NCI-H82 treated with DMSO at 0.1 percent for 48 hours (cell line): Measurements from ENCODE around the gene STPG3.
"Not testable (repeated sequence)": the region's sequence is repeated elsewhere in the genome, so short reads cannot be mapped to it uniquely, and the experiment has no call there.

Experiments
- DNase-seq: peaks from one replicate; lab custom pipeline; 2025; ENCODE audit not compliant: unreplicated experiment; lab: John Stamatoyannopoulos, UW

STPG3 gene

GRCh38 chr9:137244486-137245449 lies 6.3 kb upstream of the STPG3 start:
- no peak for DNase-seq

DNA sequence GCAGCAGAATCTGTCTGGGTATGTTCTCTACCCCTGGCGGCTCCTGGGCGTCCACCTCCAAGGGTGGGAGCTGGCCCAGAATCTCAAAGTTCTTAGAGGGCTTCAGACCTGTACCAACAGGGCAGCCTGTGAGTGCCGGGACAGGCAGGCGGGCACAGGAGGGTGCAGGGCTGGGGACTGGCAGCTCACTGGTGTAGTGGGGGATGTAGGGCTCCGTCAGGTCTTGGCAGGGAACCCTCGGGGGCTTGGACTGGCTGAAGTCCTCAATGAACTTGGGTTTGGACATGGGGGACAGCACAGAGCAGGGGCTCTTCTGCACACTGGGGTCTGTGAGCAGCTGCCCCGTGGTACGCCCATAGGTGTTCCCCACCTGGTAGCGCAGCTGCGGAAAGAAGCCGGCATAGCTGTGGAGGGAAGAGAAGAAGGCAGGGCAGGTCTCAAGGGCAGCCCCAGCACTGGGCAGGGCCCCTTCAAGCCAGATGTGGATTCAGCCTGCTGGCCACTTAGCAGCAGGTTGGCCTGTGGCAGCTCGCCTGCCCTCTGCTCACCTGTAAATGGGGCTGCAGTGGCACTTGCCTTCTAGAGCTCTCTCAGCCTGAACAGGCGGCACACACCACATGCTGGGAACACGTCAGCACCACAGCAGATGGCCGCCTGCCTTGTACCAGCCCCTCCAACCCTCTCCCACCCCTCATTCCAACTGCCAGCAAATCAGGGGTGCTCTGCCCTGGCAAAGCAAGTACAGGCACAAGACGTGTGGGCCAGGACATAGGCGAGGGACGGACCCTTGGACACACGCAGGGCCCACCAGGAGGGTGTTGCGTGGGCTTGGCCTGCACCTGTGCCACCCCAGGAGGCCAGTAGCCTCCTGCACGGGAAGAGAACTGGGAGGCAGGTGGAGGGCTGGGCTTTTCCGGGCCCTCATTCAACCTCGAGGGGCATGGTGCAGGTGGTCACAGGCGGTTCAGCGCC lies 5.3 kb upstream of the STPG3 start:
- DNase-seq, result no peak

DNA sequence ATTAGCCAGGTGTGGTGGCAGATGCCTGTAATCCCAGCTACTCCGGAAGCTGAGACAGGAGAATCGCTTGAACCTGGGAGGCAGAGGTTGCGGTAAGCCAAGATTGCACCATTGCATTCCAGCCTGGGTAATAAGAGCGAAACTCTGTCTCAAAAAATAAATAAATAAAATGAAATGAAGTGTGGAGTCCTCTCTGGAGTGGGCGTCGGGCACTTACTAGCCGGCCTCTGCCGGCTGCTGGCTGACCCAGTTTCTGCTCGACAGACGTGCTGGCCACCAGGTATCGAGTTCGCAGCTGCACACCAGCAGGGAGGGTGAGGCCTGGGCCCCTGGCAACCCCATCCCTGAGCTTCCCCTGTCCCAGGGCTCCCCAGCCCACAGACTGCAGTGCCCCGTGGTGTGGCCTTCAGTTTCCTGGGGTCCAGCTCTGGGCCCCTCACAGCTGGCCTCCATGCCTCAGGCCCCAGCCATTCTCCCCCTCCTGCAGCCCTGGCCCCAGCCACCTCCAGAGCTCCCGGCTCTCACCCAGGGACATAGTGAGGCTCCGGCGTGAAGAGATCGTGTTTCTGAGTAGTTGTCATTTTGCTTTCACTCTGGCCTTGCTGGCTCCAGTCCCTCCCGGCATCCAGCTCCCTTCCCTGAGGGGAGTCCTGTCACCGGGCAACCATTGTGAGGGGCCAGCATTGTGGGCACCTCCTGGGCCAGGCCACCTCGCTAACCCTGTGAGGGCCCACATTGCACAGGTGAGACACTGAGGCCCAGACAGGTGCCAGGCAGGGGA lies 3.8 kb upstream of the STPG3 start:
- no peak for DNase-seq

DNA sequence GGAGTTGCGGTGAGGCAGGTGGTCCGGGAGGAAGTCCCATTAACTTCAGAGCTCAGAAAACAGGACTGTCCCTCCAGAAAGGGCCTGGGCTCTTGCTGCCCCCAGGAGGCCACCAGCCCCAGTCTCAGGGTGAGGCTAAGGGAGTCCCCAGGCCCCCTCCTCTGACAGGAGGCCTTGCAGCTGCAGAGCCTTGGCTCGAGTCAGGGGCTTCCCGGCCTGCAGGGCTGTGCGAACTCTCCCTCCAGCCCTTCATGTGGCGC lies 3.2 kb upstream of the STPG3 start:
- no peak for DNase-seq

GRCh38 chr9:137250329-137251193 lies 525 bp upstream of the STPG3 start:
- DNase-seq, result no peak

- no peak for DNase-seq
These were observed 593 bp downstream of the STPG3 start for GRCh38 chr9:137251490-137252268.

- DNase-seq, result no peak
These were observed 1.7 kb downstream of the STPG3 start for GRCh38 chr9:137252555-137253506.

- DNase-seq, result no peak
These were observed 2.9 kb downstream of the STPG3 start for GRCh38 chr9:137253717-137254623.

- DNase-seq, result peak; percentile 52
These were observed 3.8 kb downstream of the STPG3 start, which contains the start of gene NELFB for GRCh38 chr9:137254624-137255447. Gene NELFB (plus strand): TSS chr9:137255327.

- DNase-seq, result no peak
These were observed 4.5 kb downstream of the STPG3 start for GRCh38 chr9:137255448-137256114.

DNA sequence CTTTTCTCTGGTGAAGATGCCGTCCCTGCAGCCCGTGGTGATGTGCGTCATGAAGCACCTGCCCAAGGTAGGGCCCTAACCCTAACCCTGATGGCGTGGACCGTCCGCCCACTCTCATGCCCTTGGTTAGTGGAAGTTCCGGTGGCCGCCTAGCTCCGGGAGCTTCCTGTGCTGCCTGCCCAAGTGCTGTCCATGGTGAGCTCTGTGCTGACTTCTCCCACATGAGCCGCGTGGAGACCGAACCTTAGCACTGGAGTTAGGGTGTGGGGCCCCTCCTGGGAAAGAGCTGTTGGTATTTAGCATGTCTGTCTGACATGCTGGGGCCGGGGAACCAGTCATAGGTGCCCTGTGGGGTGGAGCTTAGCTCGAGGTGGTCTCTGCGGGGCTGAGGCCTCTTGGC lies 5.3 kb downstream of the STPG3 start:
- no peak for DNase-seq

DNA sequence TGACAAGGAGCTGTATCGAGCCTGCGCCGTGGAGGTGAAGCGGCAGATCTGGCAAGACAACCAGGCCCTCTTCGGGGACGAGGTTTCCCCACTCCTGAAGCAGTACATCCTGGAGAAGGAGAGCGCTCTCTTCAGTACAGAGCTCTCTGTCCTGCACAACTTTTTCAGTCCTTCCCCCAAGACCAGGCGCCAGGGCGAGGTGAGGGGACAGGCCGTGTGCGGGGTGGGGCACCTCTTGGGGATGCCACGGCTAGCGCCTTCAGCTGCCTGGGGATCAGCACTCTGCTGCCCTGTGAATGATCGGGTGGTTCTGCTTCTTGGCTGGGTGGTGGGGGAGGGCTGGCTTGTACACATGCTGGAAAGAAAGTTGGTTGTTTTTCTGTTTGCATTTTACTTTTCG lies 5.8 kb downstream of the STPG3 start:
- no peak for DNase-seq

GRCh38 chr9:137262173-137262908 lies 11.3 kb downstream of the STPG3 start:
- DNase-seq, result not testable (repeated sequence)

DNA sequence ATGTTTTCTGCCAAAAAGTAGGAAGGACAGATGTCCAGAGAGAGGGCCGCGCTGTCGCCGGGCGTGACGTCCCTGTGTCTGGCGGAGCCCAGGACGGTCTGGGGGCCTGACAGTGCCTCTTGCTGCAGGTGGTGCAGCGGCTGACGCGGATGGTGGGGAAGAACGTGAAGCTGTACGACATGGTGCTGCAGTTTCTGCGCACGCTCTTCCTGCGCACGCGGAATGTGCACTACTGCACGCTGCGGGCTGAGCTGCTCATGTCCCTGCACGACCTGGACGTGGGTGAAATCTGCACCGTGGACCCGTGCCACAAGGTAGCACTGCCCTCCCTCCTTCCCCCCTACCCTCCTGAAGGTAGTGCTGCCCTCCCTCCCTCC lies 11.8 kb downstream of the STPG3 start:
- no peak for DNase-seq

DNA sequence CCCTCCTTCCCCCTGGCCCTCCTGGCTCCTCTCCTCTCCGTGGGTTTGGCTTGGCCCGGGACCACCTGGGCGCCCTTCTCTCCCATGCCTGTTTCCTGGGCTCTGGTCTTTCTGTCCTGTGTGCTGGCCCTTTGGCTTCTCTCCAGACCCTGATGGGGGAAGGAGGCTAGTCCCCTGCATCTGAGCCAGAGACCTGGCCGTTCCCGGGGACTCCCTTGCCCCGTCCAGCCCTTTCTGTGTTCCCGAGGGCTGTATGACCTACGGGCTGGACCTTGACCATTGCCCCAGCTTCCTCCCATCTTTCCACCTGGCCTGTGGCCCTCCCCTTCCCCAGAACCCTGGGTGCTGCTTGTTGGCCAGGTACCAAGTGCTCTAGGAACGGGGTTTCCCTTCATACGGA lies 12.4 kb downstream of the STPG3 start:
- DNase-seq, result no peak
